ENCODE measurements around the gene SCN3A. TPM values are rescaled to one million over a fixed set of nuclear protein-coding genes. Genes with fewer than 3 reads are reported as not detected.

The SCN3A gene
- total and polyA plus RNA-seq, 2 of the 4 experiments (the other 2 are of a cell fraction), result 0.26 to 0.90 TPM

DNA sequence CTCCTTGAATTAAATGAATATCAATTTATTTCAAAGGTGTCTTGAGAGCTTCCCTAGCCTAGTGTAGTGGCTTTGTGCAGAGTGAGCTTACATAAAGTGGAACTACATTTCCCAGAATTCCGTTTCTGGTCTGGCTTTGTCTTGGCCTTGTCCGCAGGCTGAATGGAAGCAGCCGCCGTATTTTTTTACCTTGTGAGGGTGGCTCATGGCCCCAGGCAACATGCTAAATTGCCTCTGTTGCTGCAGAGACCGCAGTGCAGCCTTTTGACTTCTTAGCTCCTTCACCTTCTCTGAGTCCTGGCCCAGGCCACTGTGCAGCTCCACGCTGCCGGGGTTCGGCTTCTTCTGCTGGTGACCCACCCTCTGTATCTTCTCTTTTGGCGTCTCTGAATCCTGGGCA is 133.8 kb downstream of the SCN3A start:
- no peak overlapping the region for H3K56ac ChIP-seq (ENCODE audit: extremely low read depth, insufficient read depth, low read length)
- no peak overlapping the region for H4K91ac ChIP-seq (ENCODE audit: insufficient read depth, low read depth, low read length)
- in situ Hi-C loops (cut with MboI; ENCODE audit: low sequenced_read_pairs) (no loop called here), intact Hi-C loops (cut with micrococcal nuclease) (no loop called here), dilution Hi-C loops (cut with HindIII; ENCODE audit: low sequenced_read_pairs, unreplicated experiment) (no loop called here)
- H3K79me1 ChIP-seq (ENCODE audit: low read depth in 1 of 2, low read length in 2 of 2), result no peaks in the 10 kb centered on the region
- H2BK20ac ChIP-seq (ENCODE audit: low read depth, low read length), result no peak overlapping the region
- no peak overlapping the region for H4K5ac ChIP-seq (ENCODE audit: low read depth, low read length)
- H3K4me1 ChIP-seq (ENCODE audit: control insufficient read depth, insufficient read depth, low read length), result no peaks in the 10 kb centered on the region; the same call in 1 of the 2 replicates
- DNase-seq (no peak), ATAC-seq (ENCODE audit: low read depth) (no peak)
- no TSS peak for BruUV-seq (replicated peaks)
- H2AK9ac ChIP-seq (replicated peaks; ENCODE audit: low read depth, low read length, poor library complexity), result no peak overlapping the region
- no peaks in the 10 kb centered on the region for H3K9me3 ChIP-seq (ENCODE audit: control insufficient read depth, insufficient read depth, low read length)
- no peak overlapping the region for H3K27ac ChIP-seq (ENCODE audit: insufficient read depth, low read length)
- ChIA-PET POLR2A (ENCODE audit: unreplicated experiment) (interaction anchor here (0.6 kb wide), 1 partner anchor 25 kb away, joined by 3 read pairs; no protein-coding TSS in a partner anchor), CTCF (interaction anchor here (1.3 to 1.5 kb wide), 2 partner anchors 14 to 15 kb away, joined by 3 read pairs; no protein-coding TSS in a partner anchor)
- H3K4ac ChIP-seq (ENCODE audit: low read depth, low read length), result no peak overlapping the region
- no peak overlapping the region for H3K14ac ChIP-seq (replicated peaks; ENCODE audit: low read depth, low read length)
- H4K20me1 ChIP-seq (ENCODE audit: insufficient read depth, low read length), result no peaks in the 10 kb centered on the region
- H3K9me1 ChIP-seq (ENCODE audit: insufficient read depth, low read length), result no peaks in the 10 kb centered on the region
- H2BK5ac ChIP-seq (ENCODE audit: low read depth, low read length, poor library complexity, severe bottlenecking), result no peak overlapping the region
- no peaks in the 10 kb centered on the region for H3K36me3 ChIP-seq (ENCODE audit: control insufficient read depth, insufficient read depth, low read length)
- no peak overlapping the region for H3K4me3 ChIP-seq (ENCODE audit: insufficient read depth, low read depth, low read length)
- no peak overlapping the region for H3K18ac ChIP-seq (ENCODE audit: low read depth, low read length)
- no peak overlapping the region for H2AK5ac ChIP-seq (ENCODE audit: low read depth, low read length)
- no peaks in the 10 kb centered on the region for H3K27me3 ChIP-seq (ENCODE audit: control insufficient read depth, insufficient read depth, low read length)
- no peak overlapping the region for H2BK120ac ChIP-seq (ENCODE audit: low read depth, low read length)
- no peak overlapping the region for H2AFZ ChIP-seq (replicated peaks; ENCODE audit: low read length, poor library complexity)
- 75% methylated on average over 5 of the region's 9 CpGs; no CpG with 5 or more reads in 1 of the 2 experiments for WGBS, 2 experiments (ENCODE audit: extremely low coverage in 2 of 2, insufficient read length in 1 of 2)
- H2BK15ac ChIP-seq (ENCODE audit: low read depth, low read length), result no peak overlapping the region
- TF ChIP-seq CHD1 (IDR thresholded peaks at IDR 0.05; ENCODE audit: low read depth, low read length) (no peak), MAFK (IDR thresholded peaks at IDR 0.05; ENCODE audit: low read depth, low read length) (no peak), RCOR1 (IDR thresholded peaks at IDR 0.05; ENCODE audit: insufficient replicate concordance, low read length) (no peak), MAZ (IDR thresholded peaks at IDR 0.05; ENCODE audit: borderline replicate concordance, low read depth, low read length) (no peak), MXI1 (IDR thresholded peaks at IDR 0.05; ENCODE audit: borderline replicate concordance, low read depth, low read length) (no peak), BHLHE40 (IDR thresholded peaks at IDR 0.05; ENCODE audit: low read depth, low read length) (no peak), SMC3 (IDR thresholded peaks at IDR 0.05; ENCODE audit: low read depth, low read length) (no peak), RAD21 (IDR thresholded peaks at IDR 0.05; ENCODE audit: low read length) (no peak), FOS (IDR thresholded peaks at IDR 0.05; ENCODE audit: low read depth, low read length) (no peak), NFE2L2 (IDR thresholded peaks at IDR 0.05; ENCODE audit: low read depth, low read length) (no peak), RFX5 (IDR thresholded peaks at IDR 0.05; ENCODE audit: low read depth, low read length) (no peak), POLR2A (IDR thresholded peaks at IDR 0.05; ENCODE audit: low read depth, low read length) (no peak)
- TF ChIP-seq, protein P1, sequence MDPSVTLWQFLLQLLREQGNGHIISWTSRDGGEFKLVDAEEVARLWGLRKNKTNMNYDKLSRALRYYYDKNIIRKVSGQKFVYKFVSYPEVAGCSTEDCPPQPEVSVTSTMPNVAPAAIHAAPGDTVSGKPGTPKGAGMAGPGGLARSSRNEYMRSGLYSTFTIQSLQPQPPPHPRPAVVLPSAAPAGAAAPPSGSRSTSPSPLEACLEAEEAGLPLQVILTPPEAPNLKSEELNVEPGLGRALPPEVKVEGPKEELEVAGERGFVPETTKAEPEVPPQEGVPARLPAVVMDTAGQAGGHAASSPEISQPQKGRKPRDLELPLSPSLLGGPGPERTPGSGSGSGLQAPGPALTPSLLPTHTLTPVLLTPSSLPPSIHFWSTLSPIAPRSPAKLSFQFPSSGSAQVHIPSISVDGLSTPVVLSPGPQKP (IDR thresholded peaks at IDR 0.05; ENCODE audit: borderline replicate concordance, low read depth, low read length), result no peak
- TF ChIP-seq, protein P2, sequence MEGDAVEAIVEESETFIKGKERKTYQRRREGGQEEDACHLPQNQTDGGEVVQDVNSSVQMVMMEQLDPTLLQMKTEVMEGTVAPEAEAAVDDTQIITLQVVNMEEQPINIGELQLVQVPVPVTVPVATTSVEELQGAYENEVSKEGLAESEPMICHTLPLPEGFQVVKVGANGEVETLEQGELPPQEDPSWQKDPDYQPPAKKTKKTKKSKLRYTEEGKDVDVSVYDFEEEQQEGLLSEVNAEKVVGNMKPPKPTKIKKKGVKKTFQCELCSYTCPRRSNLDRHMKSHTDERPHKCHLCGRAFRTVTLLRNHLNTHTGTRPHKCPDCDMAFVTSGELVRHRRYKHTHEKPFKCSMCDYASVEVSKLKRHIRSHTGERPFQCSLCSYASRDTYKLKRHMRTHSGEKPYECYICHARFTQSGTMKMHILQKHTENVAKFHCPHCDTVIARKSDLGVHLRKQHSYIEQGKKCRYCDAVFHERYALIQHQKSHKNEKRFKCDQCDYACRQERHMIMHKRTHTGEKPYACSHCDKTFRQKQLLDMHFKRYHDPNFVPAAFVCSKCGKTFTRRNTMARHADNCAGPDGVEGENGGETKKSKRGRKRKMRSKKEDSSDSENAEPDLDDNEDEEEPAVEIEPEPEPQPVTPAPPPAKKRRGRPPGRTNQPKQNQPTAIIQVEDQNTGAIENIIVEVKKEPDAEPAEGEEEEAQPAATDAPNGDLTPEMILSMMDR (conservative IDR thresholded peaks at IDR 0.05; ENCODE audit: low read depth, low read length), result no peak
- TF ChIP-seq, protein P3, sequence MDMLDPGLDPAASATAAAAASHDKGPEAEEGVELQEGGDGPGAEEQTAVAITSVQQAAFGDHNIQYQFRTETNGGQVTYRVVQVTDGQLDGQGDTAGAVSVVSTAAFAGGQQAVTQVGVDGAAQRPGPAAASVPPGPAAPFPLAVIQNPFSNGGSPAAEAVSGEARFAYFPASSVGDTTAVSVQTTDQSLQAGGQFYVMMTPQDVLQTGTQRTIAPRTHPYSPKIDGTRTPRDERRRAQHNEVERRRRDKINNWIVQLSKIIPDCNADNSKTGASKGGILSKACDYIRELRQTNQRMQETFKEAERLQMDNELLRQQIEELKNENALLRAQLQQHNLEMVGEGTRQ (IDR thresholded peaks at IDR 0.05; ENCODE audit: low read depth, low read length), result no peak
- H4K8ac ChIP-seq (ENCODE audit: low read depth in 2 of 2, low read length in 2 of 2), result no peak overlapping the region
- no peak overlapping the region for H3K23ac ChIP-seq (ENCODE audit: low read depth, low read length)
- no peak overlapping the region for H3K9ac ChIP-seq (ENCODE audit: low read depth, low read length)
- no peak overlapping the region for H3K4me2 ChIP-seq (ENCODE audit: low read depth, low read length)

All from IMR-90 (cell line).